DMS53 (cell line): ENCODE results near the gene DAD1.
A peak's percentile ranks its signal among the peaks of the same experiment; 100 is the strongest.
"Not testable (repeated sequence)": the region's sequence is repeated elsewhere in the genome, so short reads cannot be mapped to it uniquely, and the experiment has no call there.

Experiments used
- DNase-seq: peaks from one replicate; lab custom pipeline; 2025; lab: John Stamatoyannopoulos, UW

The DAD1 gene

GRCh38 chr14:22589096-22589839, at the start of gene DAD1:
Gene DAD1 (minus strand): TSS chr14:22589224. CDS start chr14:22589157, 67 bp downstream.
- DNase-seq: peak; percentile 98

GRCh38 chr14:22635980-22636379, 47.0 kb upstream of the DAD1 start:
- DNase-seq: not testable (repeated sequence)

GRCh38 chr14:22634233-22634900, 45.3 kb upstream of the DAD1 start:
- DNase-seq: no peak

DNA sequence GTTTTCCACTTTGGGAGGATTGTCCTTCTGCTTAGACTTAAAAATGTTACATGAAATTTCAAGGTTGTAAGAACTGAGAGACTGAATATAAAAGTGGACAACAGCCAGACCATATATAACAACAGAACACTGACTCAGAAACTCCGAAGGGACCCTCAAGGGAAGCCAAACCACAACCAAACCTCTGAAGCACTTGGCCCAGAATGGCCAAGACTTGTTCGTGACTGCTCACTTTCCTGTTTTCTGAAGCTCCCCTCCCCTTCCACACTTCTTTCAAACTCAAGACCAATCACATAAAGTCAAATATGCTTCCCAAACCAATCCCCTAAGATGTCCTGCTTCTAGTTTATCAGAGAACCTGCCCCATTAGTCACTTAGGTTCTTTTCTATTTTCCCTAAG, 41.5 kb upstream of the DAD1 start:
- DNase-seq: no peak

DNA sequence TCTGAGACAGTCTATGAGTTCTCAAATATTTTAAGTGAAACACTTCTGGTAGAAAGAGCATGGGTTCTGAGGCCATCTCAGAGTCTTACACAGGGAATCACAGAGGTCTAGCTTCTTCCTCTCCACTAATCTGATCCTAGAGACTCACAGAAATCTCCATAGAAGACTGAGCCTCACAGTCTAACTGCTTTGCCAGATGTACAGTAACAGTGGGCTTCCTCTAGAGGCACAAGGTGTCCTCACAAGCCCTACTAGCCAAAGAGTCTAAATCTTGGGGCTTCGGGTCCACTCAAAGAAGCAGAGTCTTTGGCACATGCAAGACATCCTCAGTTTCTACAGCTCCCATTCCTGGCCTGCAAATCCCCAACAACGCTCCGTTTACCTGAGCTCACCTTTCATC, 41.0 kb upstream of the DAD1 start:
- no peak for DNase-seq

DNA sequence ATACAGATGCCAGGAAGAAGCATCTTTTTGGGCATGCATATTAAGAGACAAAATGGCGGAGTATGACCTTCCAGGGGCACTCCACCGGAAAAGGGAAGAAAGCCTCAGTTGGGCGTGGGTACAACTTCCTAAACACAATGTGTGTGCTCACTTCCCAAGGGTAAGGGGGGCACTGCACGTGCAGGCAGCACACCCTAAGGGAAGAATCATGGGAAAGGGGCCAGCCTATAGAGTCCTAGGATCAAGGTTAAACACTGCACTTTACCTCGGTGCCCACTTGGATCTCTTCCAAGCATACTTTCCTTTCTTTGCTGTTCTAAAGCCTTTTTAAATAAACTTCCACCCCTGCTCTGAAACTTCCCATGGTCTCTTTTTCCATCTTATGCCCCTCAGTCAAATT, 40.3 kb upstream of the DAD1 start:
- no peak for DNase-seq

DNA sequence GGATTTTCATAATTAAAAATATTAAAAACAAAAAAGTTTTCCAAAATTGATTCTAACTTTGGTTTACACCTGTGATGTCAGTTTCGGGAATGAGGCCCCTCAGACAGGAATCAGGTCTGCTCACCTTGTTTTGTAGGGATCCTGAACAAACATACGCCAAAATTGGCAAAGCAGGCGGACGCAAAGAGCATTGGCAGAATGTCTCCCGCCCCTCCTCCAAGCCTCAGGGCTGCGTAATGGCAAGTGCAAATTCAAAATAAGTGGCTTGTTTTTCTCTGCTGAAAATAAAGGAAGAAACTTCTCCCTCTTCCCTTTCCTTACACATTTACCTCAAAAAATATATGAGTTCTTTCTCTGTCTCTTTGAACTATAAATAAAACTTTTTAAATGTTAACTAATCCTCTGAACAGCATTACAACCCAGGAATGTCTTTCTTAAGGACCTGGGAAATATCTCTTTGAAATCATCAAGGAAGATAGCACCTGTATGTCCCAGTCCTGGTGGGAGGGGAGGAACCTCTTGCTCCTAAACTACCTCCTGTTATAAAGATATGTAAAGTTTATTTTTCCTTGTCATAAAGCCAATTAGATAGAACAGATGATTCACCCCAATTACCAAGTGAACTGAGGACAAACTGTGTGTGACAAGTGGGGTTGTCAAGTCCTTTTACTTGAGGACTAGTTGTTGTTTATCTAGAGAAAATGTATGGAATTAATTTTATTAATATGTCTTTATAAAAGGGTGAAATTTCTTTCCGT, 38.7 kb upstream of the DAD1 start:
- no peak for DNase-seq

DNA sequence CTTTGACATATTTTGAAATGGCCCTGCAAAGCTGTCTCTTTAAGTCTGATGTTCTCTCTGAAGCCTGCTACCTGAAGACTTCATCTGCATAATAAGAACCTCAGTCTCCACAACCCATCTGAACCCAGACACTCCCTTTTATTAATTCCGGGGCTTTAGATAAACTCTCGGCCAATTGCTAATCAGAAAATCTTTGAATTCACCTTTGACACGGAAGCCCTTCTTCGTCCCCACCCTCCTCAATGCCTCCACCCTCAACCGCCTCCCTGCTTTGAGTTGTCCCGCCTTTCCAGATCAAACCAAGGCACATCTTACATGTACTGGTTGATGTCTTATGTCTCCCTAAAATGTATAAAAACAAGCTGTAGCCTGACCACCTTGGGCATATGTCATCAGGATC, 37.6 kb upstream of the DAD1 start:
- DNase-seq: no peak

GRCh38 chr14:22623047-22623446, 34.0 kb upstream of the DAD1 start:
- DNase-seq: no peak

- DNase-seq: no peak
These were observed 33.2 kb upstream of the DAD1 start for GRCh38 chr14:22622255-22622654.

- DNase-seq: not testable (repeated sequence)
These were observed 26.7 kb upstream of the DAD1 start for GRCh38 chr14:22615765-22616164.

GRCh38 chr14:22614240-22614799, 25.3 kb upstream of the DAD1 start:
- no peak for DNase-seq

DNA sequence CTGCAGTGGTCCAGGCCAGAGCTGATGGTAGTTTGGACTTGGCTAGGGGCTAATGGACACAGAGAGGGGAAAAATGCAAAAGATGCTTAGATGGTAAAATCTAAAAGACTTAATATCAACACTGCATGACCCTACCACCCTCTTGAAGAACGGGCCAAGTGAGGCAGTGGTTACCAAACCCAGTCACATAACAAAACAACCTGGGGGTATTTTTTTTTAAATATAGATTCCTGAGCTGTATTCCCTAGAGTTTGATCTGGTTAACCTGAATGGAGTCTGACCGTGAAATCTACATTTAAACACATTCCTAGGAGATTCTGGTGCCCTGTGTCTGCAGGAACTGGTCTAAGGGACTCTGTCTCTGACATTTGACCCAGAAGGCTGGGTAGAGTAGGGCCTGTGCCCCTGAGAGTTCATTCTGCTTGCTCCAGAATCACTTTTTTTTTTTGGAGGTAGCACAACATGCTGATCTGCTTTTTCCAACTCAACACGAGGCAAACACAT, 24.8 kb upstream of the DAD1 start:
- no peak for DNase-seq

DNA sequence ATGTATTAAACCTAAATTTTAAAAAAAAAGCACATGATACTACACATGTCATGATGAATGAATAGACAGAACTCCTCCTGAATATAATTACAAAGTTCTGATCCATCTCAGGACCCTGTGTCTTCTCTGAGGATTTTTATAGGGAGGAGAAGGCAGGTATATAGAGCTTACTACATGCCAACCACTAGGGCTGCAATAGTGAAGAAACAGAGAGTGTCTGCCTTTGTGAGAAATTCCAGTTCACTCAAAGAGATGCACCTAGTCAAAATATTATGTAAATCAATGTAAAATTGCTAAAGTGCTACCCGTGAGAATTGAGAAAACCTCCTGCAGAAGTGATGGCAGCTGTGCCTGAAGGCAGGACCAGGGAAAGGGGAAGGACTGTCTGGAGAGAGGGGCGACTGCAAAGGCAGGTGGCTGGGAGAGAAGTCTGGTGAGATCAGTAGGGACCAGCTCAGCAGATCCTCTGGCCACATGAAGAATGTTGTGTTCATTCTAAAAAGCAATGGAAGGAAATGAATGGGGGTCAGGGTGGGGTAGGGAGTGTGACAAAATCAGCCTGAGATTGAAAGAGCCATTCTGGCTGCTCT, 24.2 kb upstream of the DAD1 start:
- DNase-seq: no peak

- no peak for DNase-seq
These were observed 21.9 kb upstream of the DAD1 start for GRCh38 chr14:22610931-22611330.

GRCh38 chr14:22607291-22607690, 18.3 kb upstream of the DAD1 start:
- no peak for DNase-seq

DNA sequence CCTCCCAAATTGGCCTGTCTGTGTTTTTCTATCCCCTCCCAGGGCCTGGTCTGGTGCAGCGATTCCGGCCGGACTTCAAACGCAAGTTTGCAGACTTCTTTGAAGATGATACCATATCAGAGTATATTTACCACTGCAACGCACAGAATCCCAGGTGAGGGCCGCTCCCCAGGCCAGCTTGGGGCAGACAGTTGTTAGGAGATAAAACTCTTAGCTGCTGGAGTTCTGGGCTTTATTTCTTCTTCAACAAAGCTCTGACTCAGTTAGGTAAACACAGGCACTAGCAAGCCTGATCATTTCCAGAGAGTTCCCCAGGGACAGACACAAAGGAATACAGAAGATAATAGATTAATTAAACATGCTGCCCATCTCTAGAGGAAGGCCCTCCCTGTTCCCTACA, 17.4 kb upstream of the DAD1 start:
- peak; percentile 54 for DNase-seq

- peak; percentile 9 for DNase-seq
These were observed 13.8 kb upstream of the DAD1 start for GRCh38 chr14:22602862-22603261.

DNA sequence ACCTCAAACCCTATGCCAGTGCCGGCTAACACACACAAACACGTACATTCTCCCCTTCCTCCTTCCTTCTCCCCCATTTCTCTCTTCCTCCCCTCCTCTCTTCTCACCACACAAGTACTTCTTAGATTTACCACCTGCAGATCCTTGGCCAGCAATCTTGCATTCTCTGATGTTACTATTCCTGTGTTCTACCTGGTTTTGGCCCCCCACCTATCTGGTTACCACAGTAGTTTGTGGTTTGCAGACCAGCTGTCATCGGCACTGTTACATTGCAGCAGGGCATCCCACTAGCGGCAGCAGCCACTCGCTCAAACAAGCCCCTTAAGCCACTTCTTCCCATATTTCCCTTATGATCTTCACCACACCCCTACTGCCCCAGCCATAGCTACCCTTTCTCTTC, 13.0 kb upstream of the DAD1 start:
- DNase-seq: no peak

- no peak for DNase-seq
These were observed 12.4 kb upstream of the DAD1 start for GRCh38 chr14:22601456-22601855.

DNA sequence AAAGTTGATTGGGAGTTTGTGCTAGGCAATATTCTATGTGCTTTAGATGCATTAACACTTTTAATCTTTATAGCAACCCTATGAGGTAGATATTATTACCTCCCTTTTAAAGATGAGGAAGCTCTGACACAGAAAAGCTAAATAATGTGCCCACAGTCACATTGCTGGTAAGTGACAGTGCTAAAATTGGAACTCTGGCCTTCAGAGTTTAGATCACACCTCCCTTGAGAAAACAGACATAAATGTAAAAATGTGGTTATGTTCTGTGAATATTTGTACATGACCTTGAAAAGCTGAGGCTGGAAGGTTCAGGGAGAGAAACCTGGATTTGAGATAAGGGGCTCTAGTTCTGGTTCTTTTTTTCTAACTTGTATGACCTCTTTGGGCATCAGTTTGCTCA, 11.0 kb upstream of the DAD1 start:
- DNase-seq: no peak

DNA sequence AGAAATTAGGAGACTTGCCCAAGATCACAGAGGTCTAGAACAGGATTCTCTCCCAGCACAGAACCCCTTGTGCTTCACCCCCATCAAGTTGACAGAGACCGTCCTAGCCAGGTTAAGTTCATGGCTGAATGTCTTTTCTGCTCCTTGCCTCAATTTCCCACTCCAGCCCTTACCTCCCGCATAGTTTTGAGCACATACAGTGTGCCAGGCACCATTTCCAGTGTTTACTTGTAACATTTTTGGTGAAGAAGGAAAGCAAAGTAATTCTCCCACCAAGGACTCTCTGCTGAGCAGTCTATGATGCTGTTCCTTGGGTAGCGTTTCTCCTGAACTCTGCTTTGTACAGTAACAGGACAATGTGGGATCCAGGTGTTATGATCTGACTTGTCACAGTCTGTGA, 10.3 kb upstream of the DAD1 start:
- DNase-seq: no peak
